K562 (cell line): ENCODE results near the gene GARIN6.

ENCODE experiments used
- BRCA1 ChIP-seq, 2 experiments: fragments of 450-650 bp in 1 of 2; sonication (generic) in 1 of 2; formaldehyde crosslinking in 1 of 2; IDR thresholded peaks; 2 replicates each; pipeline versions ENCODE4 v1.5.0 to v1.6.1; 2017 to 2020; ENCODE audit warnings: mild to moderate bottlenecking in 1 of 2, missing genetic modification reagents in 1 of 2
- GABPA ChIP-seq: fragments of 200-800 bp; sonication (Bioruptor generic); conservative IDR thresholded peaks from 2 replicates; pipeline ENCODE4 v1.6.1; 2016; ENCODE audit warnings: low read depth, missing genetic modification characterization, missing compliant biosample characterization
- GATAD2B ChIP-seq: fragments of 450-650 bp; IDR thresholded peaks from 2 replicates; pipeline ENCODE4 v1.6.1; 2017; ENCODE audit warnings: mild to moderate bottlenecking, borderline replicate concordance
- MAFF ChIP-seq: IDR thresholded peaks from 2 replicates; pipeline ENCODE4 v1.6.1; 2012; ENCODE audit warnings: low read length, improper control_type of control experiment
- NFYB ChIP-seq: IDR thresholded peaks from 2 replicates; pipeline ENCODE4 v1.6.1; 2011; ENCODE audit warnings: mild to moderate bottlenecking, moderate library complexity; ENCODE audit not compliant: insufficient read length; ENCODE audit errors: extremely low read depth
- POLR2A ChIP-seq: fragments of 450-650 bp; conservative IDR thresholded peaks from 2 replicates; pipeline ENCODE4 v1.6.1; 2016
- RAD21 ChIP-seq, 2 experiments: fragments of 250-450 bp in 1 of 2; fragments of 450-650 bp in 1 of 2; sonication (Bioruptor Pico) in 1 of 2; formaldehyde crosslinking in 1 of 2; IDR thresholded peaks in 1 of 2; conservative IDR thresholded peaks in 1 of 2; 2 replicates each; pipeline versions ENCODE4 v1.4.0 to v1.8.0; 2020 to 2022; ENCODE audit warnings: mild to moderate bottlenecking in 2 of 2, moderate library complexity in 1 of 2
- RHOXF2B ChIP-seq: fragments of 250-450 bp; sonication (Bioruptor Pico); conservative IDR thresholded peaks from 2 replicates; pipeline ENCODE4 v1.5.1; 2021
- TCF7L2 ChIP-seq: fragments of 150-350 bp; IDR thresholded peaks from 2 replicates; pipeline ENCODE4 v1.6.1; 2016; ENCODE audit warnings: low read depth, mild to moderate bottlenecking, low read length, moderate library complexity
- ZNF143 ChIP-seq: sonication (generic); formaldehyde crosslinking; IDR thresholded peaks from 2 replicates; pipeline ENCODE4 v1.9.0; 2022; ENCODE audit warnings: mild to moderate bottlenecking, missing genetic modification reagents
- ZNF253 ChIP-seq: fragments of 250-450 bp; sonication (Bioruptor Pico); conservative IDR thresholded peaks from 2 replicates; pipeline ENCODE4 v1.6.1; 2021; ENCODE audit warnings: mild to moderate bottlenecking
- ZZZ3 ChIP-seq: fragments of 450-650 bp; IDR thresholded peaks from 2 replicates; pipeline ENCODE4 v1.6.1; 2016; ENCODE audit warnings: antibody characterized with exemption, mild to moderate bottlenecking, moderate library complexity
- TF ChIP-seq, protein P1 (sequence below): fragments of 250-450 bp; sonication (Bioruptor Pico); IDR thresholded peaks from 2 replicates; pipeline ENCODE4 v1.8.0; 2022; ENCODE audit warnings: inconsistent platforms
- TF ChIP-seq, protein P2 (sequence below), 3 experiments: IDR thresholded peaks in 2 of 3; conservative IDR thresholded peaks in 1 of 3; 2 replicates each; pipeline ENCODE4 v1.5.1; 2011 to 2012; ENCODE audit warnings: low read length in 3 of 3, mild to moderate bottlenecking in 3 of 3, control low read depth in 2 of 3, improper control_type of control experiment in 1 of 3, inconsistent platforms in 1 of 3, low read depth in 1 of 3, mixed read lengths in 1 of 3, moderate library complexity in 1 of 3; ENCODE audit not compliant: insufficient read depth in 2 of 3

DNA sequence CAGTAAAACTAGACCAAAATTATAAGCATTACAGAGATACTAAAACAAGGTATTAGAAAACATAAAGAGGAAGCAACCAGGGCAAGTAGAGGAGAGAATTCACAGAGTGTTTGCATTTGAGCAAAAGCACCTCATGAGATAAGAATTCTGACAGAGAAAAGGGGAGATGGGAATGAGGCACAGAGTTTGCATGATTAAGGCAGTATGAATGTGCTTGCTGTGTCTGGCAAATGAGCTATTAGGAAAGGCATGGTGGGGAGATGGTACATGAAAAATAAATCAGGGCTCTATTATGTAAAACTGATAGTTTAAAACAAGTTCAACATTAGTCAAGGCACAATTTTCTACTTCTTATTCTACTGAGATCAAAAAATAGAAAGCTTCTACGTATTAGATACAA is 23.1 kb downstream of the GARIN6 start:
- TF ChIP-seq ZZZ3: no peak
- TF ChIP-seq NFYB: no peak
- no peak for TF ChIP-seq POLR2A
- no peak for TF ChIP-seq GABPA (tag)
- TF ChIP-seq BRCA1 (IDR thresholded peaks at IDR 0.05): no peak
- TF ChIP-seq BRCA1 (CRISPR knock-in tag; IDR thresholded peaks at IDR 0.05): no peak
- TF ChIP-seq, protein P1, sequence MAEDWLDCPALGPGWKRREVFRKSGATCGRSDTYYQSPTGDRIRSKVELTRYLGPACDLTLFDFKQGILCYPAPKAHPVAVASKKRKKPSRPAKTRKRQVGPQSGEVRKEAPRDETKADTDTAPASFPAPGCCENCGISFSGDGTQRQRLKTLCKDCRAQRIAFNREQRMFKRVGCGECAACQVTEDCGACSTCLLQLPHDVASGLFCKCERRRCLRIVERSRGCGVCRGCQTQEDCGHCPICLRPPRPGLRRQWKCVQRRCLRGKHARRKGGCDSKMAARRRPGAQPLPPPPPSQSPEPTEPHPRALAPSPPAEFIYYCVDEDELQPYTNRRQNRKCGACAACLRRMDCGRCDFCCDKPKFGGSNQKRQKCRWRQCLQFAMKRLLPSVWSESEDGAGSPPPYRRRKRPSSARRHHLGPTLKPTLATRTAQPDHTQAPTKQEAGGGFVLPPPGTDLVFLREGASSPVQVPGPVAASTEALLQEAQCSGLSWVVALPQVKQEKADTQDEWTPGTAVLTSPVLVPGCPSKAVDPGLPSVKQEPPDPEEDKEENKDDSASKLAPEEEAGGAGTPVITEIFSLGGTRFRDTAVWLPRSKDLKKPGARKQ (CRISPR knock-in tag): no peak
- no peak for TF ChIP-seq RHOXF2B (CRISPR knock-in tag)
- no peak for TF ChIP-seq ZNF143 (CRISPR knock-in tag)
- TF ChIP-seq RAD21 (CRISPR knock-in tag; conservative IDR thresholded peaks at IDR 0.05 in 1 of 2, IDR thresholded peaks at IDR 0.05 in 1 of 2): no peak
- TF ChIP-seq, protein P2, sequence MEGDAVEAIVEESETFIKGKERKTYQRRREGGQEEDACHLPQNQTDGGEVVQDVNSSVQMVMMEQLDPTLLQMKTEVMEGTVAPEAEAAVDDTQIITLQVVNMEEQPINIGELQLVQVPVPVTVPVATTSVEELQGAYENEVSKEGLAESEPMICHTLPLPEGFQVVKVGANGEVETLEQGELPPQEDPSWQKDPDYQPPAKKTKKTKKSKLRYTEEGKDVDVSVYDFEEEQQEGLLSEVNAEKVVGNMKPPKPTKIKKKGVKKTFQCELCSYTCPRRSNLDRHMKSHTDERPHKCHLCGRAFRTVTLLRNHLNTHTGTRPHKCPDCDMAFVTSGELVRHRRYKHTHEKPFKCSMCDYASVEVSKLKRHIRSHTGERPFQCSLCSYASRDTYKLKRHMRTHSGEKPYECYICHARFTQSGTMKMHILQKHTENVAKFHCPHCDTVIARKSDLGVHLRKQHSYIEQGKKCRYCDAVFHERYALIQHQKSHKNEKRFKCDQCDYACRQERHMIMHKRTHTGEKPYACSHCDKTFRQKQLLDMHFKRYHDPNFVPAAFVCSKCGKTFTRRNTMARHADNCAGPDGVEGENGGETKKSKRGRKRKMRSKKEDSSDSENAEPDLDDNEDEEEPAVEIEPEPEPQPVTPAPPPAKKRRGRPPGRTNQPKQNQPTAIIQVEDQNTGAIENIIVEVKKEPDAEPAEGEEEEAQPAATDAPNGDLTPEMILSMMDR (IDR thresholded peaks at IDR 0.05 in 2 of 3, conservative IDR thresholded peaks at IDR 0.05 in 1 of 3; ENCODE audit: insufficient read depth in 2 of 3, low read depth in 1 of 3, low read length in 3 of 3): no peak
- TF ChIP-seq GATAD2B: no peak
- no peak for TF ChIP-seq TCF7L2
- TF ChIP-seq ZNF253: no peak
- no peak for TF ChIP-seq MAFF
